T-helper 2 cell treated with Interferon-gamma antibody and Interleukin-4, amounts not matched to agents 5 μg/mL and 100 μg/mL, for 36 hours (primary cell): Measurements from ENCODE around the gene ACER1.
"Not testable (repeated sequence)": the region's sequence is repeated elsewhere in the genome, so short reads cannot be mapped to it uniquely, and the experiment has no call there.

Experiments used
- DNase-seq: peaks from one replicate; pipeline ENCODE4 v3.0.0; 2021; ENCODE audit warnings: low spot score
- H3K27ac Mint-ChIP-seq: one replicate; pipeline ENCODE4 v1.8.0; 2021; ENCODE audit warnings: mild to moderate bottlenecking, mixed read lengths
- H3K27me3 Mint-ChIP-seq: one replicate; pipeline ENCODE4 v1.8.0; 2021; ENCODE audit warnings: low read depth, mixed read lengths
- H3K36me3 Mint-ChIP-seq: one replicate; pipeline ENCODE4 v1.8.0; 2021; ENCODE audit warnings: low read depth, mixed read lengths
- H3K4me1 Mint-ChIP-seq: one replicate; pipeline ENCODE4 v1.8.0; 2021; ENCODE audit warnings: low read depth, mixed read lengths
- H3K4me3 Mint-ChIP-seq: one replicate; pipeline ENCODE4 v1.8.0; 2022; ENCODE audit warnings: mild to moderate bottlenecking, moderate library complexity, mixed read lengths
- H3K9me3 Mint-ChIP-seq: one replicate; pipeline ENCODE4 v1.8.0; 2021; ENCODE audit warnings: mixed read lengths

ACER1 gene

DNA sequence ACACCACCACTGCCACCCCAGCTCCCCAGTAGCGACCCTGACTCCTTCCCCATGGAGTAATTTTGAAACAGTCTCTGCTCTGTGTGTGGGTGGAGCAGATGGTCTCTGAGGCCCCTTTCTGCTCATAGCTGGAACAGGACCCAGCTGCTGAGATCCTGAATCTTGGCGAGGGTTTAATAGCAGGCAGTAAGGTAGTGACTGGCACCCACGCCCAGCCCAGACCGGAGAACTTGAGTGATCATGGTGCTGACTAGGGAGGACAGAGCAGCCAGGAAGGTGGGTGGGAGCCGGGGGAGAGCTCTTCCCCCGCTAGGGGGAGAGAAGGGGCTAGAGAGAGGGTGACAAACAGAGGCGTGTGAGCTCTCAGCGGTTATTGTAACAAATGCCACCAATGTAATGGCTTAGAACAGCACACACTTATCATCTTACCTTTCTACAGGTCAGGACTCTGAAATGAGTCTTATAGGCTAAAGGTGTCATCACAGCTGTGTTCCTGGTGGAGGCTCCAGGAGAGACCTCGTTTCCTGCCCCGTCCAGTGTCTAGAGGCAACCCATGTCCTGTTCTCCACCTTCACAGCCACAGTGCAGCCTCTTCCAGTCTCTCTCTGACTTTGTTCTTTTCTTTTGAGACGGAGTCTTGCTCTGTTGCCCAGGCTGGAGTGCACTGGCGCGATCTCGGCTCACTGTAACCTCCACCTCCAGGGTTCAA is 7.2 kb upstream of the ACER1 start:
- no peak for DNase-seq
- H3K27me3 Mint-ChIP-seq = no peaks in the 10 kb centered on the region
- H3K4me3 Mint-ChIP-seq = no peak overlapping the region
- H3K36me3 Mint-ChIP-seq = no peaks in the 10 kb centered on the region
- no peaks in the 10 kb centered on the region for H3K9me3 Mint-ChIP-seq
- H3K4me1 Mint-ChIP-seq = no peaks in the 10 kb centered on the region
- H3K27ac Mint-ChIP-seq = no peak overlapping the region

DNA sequence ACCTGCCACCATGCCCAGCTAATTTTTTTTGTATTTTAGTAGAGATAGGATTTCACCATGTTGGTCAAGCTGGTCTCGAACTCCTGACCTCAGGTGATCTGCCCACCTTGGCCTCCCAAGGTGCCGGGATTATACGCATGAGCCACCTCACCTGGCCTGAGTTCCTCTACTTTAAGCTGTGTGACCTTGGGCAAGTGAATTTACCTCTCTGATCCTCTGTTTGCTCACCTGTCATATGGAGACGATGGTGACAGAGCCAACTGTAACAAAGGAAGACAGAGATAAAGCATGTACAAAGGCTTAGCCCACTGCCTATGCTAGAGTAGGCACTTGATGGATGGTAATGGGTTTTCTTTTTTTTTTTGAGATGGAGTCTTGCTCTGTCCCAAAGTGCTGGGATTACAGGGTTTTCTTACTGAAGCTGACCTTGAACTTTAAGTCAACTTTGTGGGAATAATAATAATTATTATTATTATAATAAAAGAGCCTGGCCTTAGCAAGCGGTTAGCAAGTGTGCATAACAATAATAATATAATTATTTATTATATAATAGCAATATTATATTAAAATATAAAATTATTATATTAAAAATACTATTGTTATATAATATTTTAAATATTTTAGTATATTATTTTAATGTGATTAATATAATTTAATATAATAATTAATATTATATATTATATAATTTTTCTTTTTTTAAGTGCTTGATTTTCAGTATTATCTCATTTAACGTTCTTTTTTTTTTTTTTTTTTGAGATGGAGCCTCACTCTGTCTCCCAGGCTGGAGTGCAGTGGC is 1.3 kb upstream of the ACER1 start:
- Mint-ChIP-seq H3K4me1 (no peaks in the 10 kb centered on the region), H3K27me3 (no peaks in the 10 kb centered on the region), H3K4me3 (no peak overlapping the region), H3K36me3 (no peaks in the 10 kb centered on the region), H3K27ac (no peak overlapping the region), H3K9me3 (no peaks in the 10 kb centered on the region)
- DNase-seq = no peak

DNA sequence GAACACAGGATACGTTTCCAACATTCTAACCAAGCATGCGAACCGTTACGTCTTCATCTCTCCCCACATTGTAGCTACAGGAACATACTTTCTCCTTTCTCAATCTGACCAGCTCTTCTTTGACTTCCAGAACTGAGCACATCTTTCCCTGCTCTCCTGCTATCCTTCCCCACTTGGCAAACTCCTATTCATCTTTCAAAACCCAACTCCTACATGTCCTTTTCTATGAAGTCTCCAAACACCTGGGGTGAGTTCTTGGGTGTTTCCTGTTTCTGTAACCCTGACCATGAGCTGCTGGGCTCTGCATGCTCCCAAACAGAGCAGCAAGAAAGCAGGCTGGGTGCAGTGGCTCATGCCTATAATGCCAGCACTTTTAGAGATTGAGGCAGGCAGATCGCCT is 6.6 kb downstream of the ACER1 start:
- no peaks in the 10 kb centered on the region for H3K27me3 Mint-ChIP-seq
- H3K36me3 Mint-ChIP-seq = no peaks in the 10 kb centered on the region
- H3K4me1 Mint-ChIP-seq = no peaks in the 10 kb centered on the region
- no peak overlapping the region for H3K27ac Mint-ChIP-seq
- DNase-seq = no peak
- H3K9me3 Mint-ChIP-seq = no peaks in the 10 kb centered on the region
- no peak overlapping the region for H3K4me3 Mint-ChIP-seq

DNA sequence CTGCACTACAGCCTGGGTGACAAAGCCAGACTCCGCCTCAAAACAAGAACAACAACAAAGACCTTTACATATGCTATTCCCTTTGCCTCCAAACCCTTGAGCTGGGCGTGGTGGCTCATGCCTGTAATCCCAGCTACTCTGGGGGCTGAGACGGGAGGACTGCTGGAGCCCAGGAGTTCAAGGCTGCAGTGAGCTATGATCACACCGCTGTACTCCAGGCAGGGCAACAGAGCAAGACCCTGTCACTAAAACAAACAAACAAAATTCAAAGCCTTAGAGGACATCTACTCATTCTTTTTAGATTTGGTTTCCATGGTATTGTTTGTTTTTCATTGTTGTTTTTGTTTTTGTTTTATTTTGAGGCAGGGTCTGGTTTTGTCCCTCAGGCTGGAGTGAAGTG is 7.8 kb downstream of the ACER1 start:
- H3K27ac Mint-ChIP-seq = no peak overlapping the region
- H3K9me3 Mint-ChIP-seq = no peaks in the 10 kb centered on the region
- no peak for DNase-seq
- H3K27me3 Mint-ChIP-seq = no peaks in the 10 kb centered on the region
- no peaks in the 10 kb centered on the region for H3K36me3 Mint-ChIP-seq
- H3K4me1 Mint-ChIP-seq = no peaks in the 10 kb centered on the region
- H3K4me3 Mint-ChIP-seq = no peak overlapping the region

DNA sequence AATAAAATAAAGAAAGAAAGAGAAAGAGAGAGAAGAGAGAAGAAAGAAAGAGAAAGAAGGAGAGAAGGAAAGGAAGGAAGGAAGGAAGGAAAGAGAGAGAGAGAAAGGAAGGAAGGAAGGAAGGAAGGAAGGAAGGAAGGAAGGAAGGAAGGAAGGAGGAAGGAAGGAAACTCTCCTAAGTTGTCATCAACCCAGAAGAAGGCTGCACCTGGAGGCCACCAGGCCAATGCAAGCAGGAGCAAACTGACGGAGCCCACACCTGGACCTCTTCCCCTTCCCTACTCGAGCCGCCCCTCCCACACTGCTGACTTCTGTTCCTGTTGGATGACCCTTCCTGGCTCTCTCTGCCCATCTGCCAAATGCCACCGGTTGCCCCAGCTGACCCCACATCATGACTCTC is 8.7 kb downstream of the ACER1 start:
- Mint-ChIP-seq H3K36me3 (no peaks in the 10 kb centered on the region), H3K27me3 (no peaks in the 10 kb centered on the region), H3K9me3 (no peaks in the 10 kb centered on the region), H3K4me1 (no peaks in the 10 kb centered on the region), H3K27ac (no peak overlapping the region), H3K4me3 (no peak overlapping the region)
- DNase-seq = no peak

DNA sequence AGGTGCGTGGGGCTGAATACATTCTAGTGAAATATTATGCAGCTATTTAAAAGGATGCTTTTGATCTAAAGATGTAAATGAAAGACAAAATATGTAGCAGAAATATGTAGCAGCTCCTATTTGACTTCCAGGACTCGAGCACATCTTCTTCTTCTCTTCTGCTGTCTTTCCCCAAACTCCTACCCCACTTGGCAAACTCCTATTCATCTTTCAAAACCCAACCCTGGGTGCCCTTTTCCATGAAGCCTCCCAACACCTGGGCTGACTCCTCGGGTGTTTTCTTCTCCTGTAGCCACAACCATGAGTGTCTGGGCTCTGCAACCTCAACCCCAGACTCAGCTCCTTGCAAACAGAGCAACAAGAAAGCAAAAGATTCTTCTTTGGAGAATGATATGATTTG is 11.1 kb downstream of the ACER1 start:
- no peaks in the 10 kb centered on the region for H3K36me3 Mint-ChIP-seq
- no peak overlapping the region for H3K4me3 Mint-ChIP-seq
- no peaks in the 10 kb centered on the region for H3K9me3 Mint-ChIP-seq
- H3K27me3 Mint-ChIP-seq = no peaks in the 10 kb centered on the region
- DNase-seq = no peak
- H3K27ac Mint-ChIP-seq = no peak overlapping the region
- H3K4me1 Mint-ChIP-seq = no peaks in the 10 kb centered on the region

DNA sequence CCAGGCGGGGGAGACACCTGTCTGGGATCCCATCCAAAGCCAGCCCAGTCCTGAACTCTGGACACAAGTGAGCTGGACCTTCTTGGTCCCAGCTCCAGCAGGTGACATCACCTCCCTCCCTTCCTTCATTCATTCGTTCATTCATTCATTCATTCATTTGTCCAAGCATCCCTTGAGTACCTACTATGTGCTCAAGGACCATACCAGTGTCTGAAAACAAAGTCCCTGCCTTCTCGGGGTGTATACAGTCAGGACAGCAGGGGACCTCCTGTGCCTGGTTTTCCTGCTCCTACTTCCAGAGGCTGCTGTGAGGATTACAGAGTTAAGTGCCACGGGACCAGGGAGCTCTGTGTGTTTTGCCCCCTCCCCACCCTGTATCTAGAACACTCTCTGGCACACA is 14.0 kb downstream of the ACER1 start:
- Mint-ChIP-seq H3K4me1 (no peaks in the 10 kb centered on the region), H3K9me3 (no peaks in the 10 kb centered on the region), H3K27ac (no peak overlapping the region), H3K4me3 (no peak overlapping the region), H3K36me3 (no peaks in the 10 kb centered on the region), H3K27me3 (no peaks in the 10 kb centered on the region)
- DNase-seq = no peak

DNA sequence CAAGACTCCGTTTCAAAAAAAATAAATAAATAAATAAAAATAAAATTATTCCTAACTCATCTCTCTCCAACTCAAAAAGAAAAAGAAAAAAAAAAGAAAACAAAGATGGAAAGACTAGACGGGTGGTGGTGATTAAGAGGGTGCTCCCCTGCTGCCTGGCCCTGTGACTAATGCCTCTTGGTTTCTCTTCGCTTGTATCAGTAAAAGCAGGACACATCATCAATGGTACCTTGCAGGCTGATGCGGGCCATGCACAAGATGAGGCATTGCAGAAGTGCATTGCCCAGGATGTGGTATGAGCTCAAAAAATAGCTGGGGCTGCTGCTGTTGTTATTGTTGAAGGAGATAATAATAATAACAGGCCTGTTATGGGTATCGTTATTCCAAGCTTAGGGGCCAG is 14.6 kb downstream of the ACER1 start:
- H3K4me3 Mint-ChIP-seq = no peak overlapping the region
- H3K27me3 Mint-ChIP-seq = no peaks in the 10 kb centered on the region
- DNase-seq = no peak
- H3K36me3 Mint-ChIP-seq = no peaks in the 10 kb centered on the region
- no peaks in the 10 kb centered on the region for H3K4me1 Mint-ChIP-seq
- H3K9me3 Mint-ChIP-seq = no peaks in the 10 kb centered on the region
- no peak overlapping the region for H3K27ac Mint-ChIP-seq

DNA sequence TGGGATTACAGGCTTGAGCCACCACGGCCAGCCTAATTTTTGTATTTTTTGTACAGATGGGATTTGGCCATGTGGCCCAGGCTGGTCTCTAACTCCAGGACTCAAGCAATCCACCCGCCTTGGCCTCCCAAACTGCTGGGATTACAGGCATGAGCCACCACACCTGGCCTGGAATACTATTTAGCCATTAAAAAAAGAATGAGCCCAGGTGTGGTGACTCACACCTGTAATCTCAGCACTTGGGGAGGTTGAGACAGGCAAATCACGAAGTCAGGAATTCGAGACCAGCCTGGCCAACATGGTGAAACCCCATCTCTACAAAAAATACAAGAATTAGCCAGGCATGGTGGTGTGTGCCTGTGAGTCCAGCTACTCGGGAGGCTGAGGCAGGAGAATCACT is 17.8 kb downstream of the ACER1 start:
- H3K36me3 Mint-ChIP-seq, H3K27ac Mint-ChIP-seq, H3K4me3 Mint-ChIP-seq, DNase-seq, H3K4me1 Mint-ChIP-seq, H3K9me3 Mint-ChIP-seq, H3K27me3 Mint-ChIP-seq: not testable (repeated sequence)

DNA sequence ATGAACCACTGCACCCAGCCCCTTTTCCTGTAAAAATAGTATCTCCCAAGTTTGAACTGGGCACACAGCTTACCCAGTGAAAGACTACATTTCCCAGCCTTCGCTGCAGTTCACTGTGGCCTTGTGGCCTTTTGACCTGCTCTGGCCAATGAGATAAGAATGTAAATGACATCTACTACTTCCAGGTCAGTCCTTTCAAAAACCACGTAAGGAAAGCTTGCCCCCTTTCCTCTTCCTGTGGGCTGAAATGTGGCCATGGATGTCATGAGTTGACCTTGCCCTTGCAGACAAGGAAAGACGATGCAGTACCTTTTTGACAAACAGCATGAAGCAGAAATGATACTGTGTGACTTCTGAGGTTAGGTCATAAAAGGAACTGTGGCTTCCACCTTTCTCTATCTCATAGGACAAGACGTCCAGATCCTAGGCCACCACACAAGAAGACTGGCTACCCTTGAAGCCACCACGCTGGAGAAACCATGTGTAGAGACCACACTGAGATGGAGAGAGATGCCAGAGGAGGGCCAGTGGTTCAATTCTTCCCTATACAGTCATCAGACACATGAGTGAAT is 19.9 kb downstream of the ACER1 start:
- H3K4me1 Mint-ChIP-seq = no peaks in the 10 kb centered on the region
- no peak overlapping the region for H3K4me3 Mint-ChIP-seq
- DNase-seq = no peak
- no peaks in the 10 kb centered on the region for H3K36me3 Mint-ChIP-seq
- H3K9me3 Mint-ChIP-seq = no peaks in the 10 kb centered on the region
- H3K27me3 Mint-ChIP-seq = no peaks in the 10 kb centered on the region
- no peak overlapping the region for H3K27ac Mint-ChIP-seq

DNA sequence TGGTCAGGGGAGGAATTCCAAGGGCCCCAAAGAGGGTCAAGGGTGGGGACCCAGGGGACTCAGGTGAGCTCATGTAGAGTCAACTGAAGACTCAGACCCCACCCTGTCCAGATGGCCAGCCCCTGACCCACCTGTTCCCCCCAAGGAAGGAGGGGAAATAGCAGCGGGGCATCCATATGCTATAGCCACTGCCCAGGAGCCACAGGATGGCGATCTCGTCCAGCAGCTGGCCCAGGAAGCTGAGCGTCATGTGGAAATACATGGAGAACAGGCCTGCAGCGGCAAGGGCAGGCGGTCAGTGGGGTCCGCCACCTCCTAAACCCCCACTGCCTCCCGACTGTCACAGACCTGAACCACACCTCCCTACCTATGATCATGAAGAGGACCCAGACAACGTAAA is 21.4 kb downstream of the ACER1 start:
- no peaks in the 10 kb centered on the region for H3K27me3 Mint-ChIP-seq
- no peaks in the 10 kb centered on the region for H3K9me3 Mint-ChIP-seq
- no peak overlapping the region for H3K27ac Mint-ChIP-seq
- H3K36me3 Mint-ChIP-seq = no peaks in the 10 kb centered on the region
- H3K4me3 Mint-ChIP-seq = no peak overlapping the region
- no peaks in the 10 kb centered on the region for H3K4me1 Mint-ChIP-seq
- no peak for DNase-seq

DNA sequence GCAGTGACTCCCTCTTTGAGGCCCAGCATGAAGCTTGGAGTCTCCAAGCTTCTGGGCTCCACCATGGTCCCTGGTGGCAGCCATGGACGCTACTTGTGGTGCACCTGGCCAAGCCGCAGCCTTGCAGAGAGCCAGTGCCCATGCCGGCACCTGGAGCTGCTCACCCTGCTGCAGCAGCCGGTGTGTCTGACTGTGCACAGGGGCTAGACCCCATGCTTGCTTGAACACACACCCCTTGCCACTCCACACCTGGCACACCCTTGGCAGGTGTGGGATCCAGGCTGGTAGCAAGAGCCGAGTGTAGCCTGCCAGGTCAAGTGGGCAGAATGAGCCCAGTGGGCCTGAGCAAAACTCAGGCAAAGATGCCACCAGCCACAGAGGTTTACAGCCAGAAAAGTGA is 35.0 kb downstream of the ACER1 start:
- DNase-seq = no peak
- H3K36me3 Mint-ChIP-seq = peaks cover 3% of the 10 kb centered on the region

DNA sequence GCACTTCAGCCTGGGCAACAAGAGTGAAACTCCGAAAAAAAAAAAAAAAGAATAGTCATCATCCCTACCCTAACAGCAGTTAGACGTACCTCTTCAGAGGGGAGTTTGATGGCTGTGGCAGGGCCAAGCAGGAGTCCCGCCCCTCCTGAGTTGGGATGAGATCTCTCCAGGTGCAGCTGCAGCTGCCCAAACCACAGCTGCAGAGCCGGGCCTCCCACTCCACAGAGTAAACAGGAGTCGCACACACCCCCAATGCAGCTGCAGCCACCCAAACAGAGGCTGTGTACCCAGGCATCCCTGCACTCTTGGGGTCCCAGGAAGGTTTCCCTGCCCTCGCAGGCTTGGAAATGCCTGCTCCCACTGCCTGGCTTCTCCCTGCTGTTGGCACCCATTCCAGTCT is 36.2 kb downstream of the ACER1 start:
- Mint-ChIP-seq H3K27me3 (peaks cover 3% of the 10 kb centered on the region), H3K9me3 (peaks cover 22% of the 10 kb centered on the region), H3K36me3 (peaks cover 3% of the 10 kb centered on the region), H3K27ac (no peak overlapping the region), H3K4me1 (peaks cover 2% of the 10 kb centered on the region), H3K4me3 (no peak overlapping the region)
- DNase-seq = no peak

More for the DNA sequence above, 35.0 kb downstream of the ACER1 start:
- H3K27ac Mint-ChIP-seq = no peak overlapping the region
- peaks cover 4% of the 10 kb centered on the region for H3K27me3 Mint-ChIP-seq
- peaks cover 18% of the 10 kb centered on the region for H3K9me3 Mint-ChIP-seq
- peaks cover 2% of the 10 kb centered on the region for H3K4me1 Mint-ChIP-seq
- no peak overlapping the region for H3K4me3 Mint-ChIP-seq

DNA sequence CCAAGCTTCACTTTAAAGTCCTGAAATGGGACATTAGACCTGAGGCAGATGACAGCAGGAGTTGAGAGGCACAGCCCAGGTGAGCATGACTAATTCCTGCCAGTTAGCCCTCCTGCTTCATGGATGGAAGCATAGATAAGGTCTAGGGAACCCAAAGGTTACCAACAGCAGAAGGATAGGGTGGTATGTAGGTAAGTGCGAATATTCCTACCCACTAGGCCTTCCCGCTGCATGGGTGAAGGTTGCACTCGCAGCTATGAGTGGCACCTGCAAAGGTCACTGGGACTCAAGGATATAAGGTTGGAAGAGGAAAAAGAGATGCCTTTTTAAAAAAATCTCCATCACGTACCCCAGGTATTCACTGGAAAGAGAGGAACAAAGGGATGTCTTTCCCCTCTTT is 41.4 kb downstream of the ACER1 start:
- peaks cover 3% of the 10 kb centered on the region for H3K36me3 Mint-ChIP-seq
- H3K4me1 Mint-ChIP-seq = no peaks in the 10 kb centered on the region
- no peak overlapping the region for H3K4me3 Mint-ChIP-seq
- no peaks in the 10 kb centered on the region for H3K27me3 Mint-ChIP-seq
- no peak for DNase-seq
- peaks cover 56% of the 10 kb centered on the region for H3K9me3 Mint-ChIP-seq
- no peak overlapping the region for H3K27ac Mint-ChIP-seq
